GM12878 (cell line): ENCODE measurements around the gene HERPUD1. TPM values are rescaled to one million over a fixed set of nuclear protein-coding genes. Genes with fewer than 3 reads are reported as not detected.

Experiments used
- ATAC-seq: fragments of 200-7000 bp; cut with Tn5 transposase; 3 replicates; pipeline ENCODE4 v1.9.1; 2020; ENCODE audit warnings: mild to moderate bottlenecking, moderate library complexity
- BruUV-seq: library from RNA; stranded (reverse); fragments of 400-500 nt; replicated peaks from 2 replicates; lab custom pipeline; 2021; lab: Mats Ljungman, UMichigan
- CTCF ChIA-PET: fragments of 300-600 bp; sonication (Branson Sonifier 250); formaldehyde crosslinking; extraction: SDS; loops from one replicate; lab custom pipeline; 2021; ENCODE audit warnings: inconsistent platforms; lab: Yijun Ruan, JAX
- POLR2A ChIA-PET: fragments of 350-600 bp; formaldehyde crosslinking; extraction: SDS; loops from one replicate; lab custom pipeline; 2021; ENCODE audit warnings: inconsistent platforms; lab: Charles Lee
- RAD21 ChIA-PET: fragments of 300-600 bp; sonication (Branson Sonifier 250); formaldehyde crosslinking; loops from one replicate; lab custom pipeline; 2023; ENCODE audit warnings: antibody characterized with exemption; ENCODE audit not compliant: unreplicated experiment; lab: Charles Lee
- SMC1A ChIA-PET: fragments of 300-600 bp; sonication (Branson Sonifier 250); formaldehyde crosslinking; loops from one replicate; lab custom pipeline; 2023; ENCODE audit not compliant: unreplicated experiment, uncharacterized antibody; lab: Charles Lee
- DNase-seq: peaks from one replicate; pipeline ENCODE4 v3.0.0-alpha.2; 2011; ENCODE audit warnings: low read depth, low spot score
- FAIRE-seq: peaks from 3 replicates; lab custom pipeline; 2011; peaks lifted over from hg19 to GRCh38; lab: Jason Lieb, UNC
- H2AFZ ChIP-seq: 2 replicates; pipeline ENCODE4 v1.6.0; 2011; ENCODE audit warnings: low read depth, low read length, control low read depth; ENCODE audit not compliant: control insufficient read depth
- H3K27ac ChIP-seq: 2 replicates; pipeline ENCODE4 v1.5.1; 2011; ENCODE audit warnings: control low read depth; ENCODE audit not compliant: control insufficient read depth, insufficient read depth
- H3K27me3 ChIP-seq, 2 experiments: replicated peaks in 1 of 2; 2 replicates each; pipeline versions ENCODE4 v1.6.0 to v1.6.1; 2011; ENCODE audit warnings: low read length in 1 of 2; ENCODE audit not compliant: control insufficient read depth in 2 of 2, insufficient read depth in 2 of 2
- H3K36me3 ChIP-seq, 2 experiments: 2 replicates each; pipeline ENCODE4 v1.5.1; 2011; ENCODE audit warnings: low read length in 1 of 2; ENCODE audit not compliant: control insufficient read depth in 2 of 2, insufficient read depth in 2 of 2
- H3K4me1 ChIP-seq: 2 replicates; pipeline ENCODE4 v1.6.1; 2011; ENCODE audit warnings: mild to moderate bottlenecking, low read length, moderate library complexity, mixed read lengths; ENCODE audit not compliant: control insufficient read depth, insufficient read depth
- H3K4me2 ChIP-seq: 2 replicates; pipeline ENCODE4 v1.6.0; 2011; ENCODE audit warnings: control low read depth; ENCODE audit not compliant: control insufficient read depth, insufficient read depth
- H3K4me3 ChIP-seq: fragments of 200-600 bp; sonication (generic); 2 replicates; pipeline ENCODE4 v1.5.1; 2016
- H3K79me2 ChIP-seq: 2 replicates; pipeline ENCODE4 v1.6.0; 2011; ENCODE audit warnings: low read length; ENCODE audit not compliant: control insufficient read depth, insufficient read depth
- H3K9ac ChIP-seq: 2 replicates; pipeline ENCODE4 v1.8.0; 2011; ENCODE audit warnings: low read length, control low read depth, mixed read lengths; ENCODE audit not compliant: control insufficient read depth, insufficient read depth
- H3K9me3 ChIP-seq: replicated peaks from 3 replicates; pipeline ENCODE4 v1.5.1; 2011; ENCODE audit warnings: mild to moderate bottlenecking, low read length; ENCODE audit not compliant: control insufficient read depth, insufficient read depth
- H4K20me1 ChIP-seq: 2 replicates; pipeline ENCODE4 v1.6.0; 2011; ENCODE audit not compliant: control insufficient read depth, insufficient read depth
- CTCF ChIP-seq, 3 experiments: IDR thresholded peaks in 2 of 3; conservative IDR thresholded peaks in 1 of 3; 2 replicates each; pipeline ENCODE4 v1.5.1; 2011; ENCODE audit warnings: low read depth in 3 of 3, low read length in 3 of 3, mild to moderate bottlenecking in 3 of 3, control low read depth in 2 of 3, moderate library complexity in 2 of 3, inconsistent platforms in 1 of 3, mixed read lengths in 1 of 3; ENCODE audit not compliant: control insufficient read depth in 2 of 3, insufficient read depth in 1 of 3; ENCODE audit errors: extremely low read depth in 1 of 3
- FOXK2 ChIP-seq: fragments of 450-650 bp; IDR thresholded peaks from 2 replicates; pipeline ENCODE4 v1.6.1; 2017; ENCODE audit warnings: mild to moderate bottlenecking, moderate library complexity
- HSF1 ChIP-seq: fragments of 150-350 bp; IDR thresholded peaks from 2 replicates; pipeline ENCODE4 v1.6.1; 2014; ENCODE audit warnings: mild to moderate bottlenecking, low read depth, low read length
- IRF4 ChIP-seq: IDR thresholded peaks from 2 replicates; pipeline ENCODE4 v1.6.1; 2011; ENCODE audit warnings: low read depth, low read length
- LARP7 ChIP-seq: fragments of 450-650 bp; IDR thresholded peaks from 2 replicates; pipeline ENCODE4 v1.6.1; 2017; ENCODE audit warnings: mild to moderate bottlenecking
- MXI1 ChIP-seq: fragments of 150-350 bp; IDR thresholded peaks from 2 replicates; pipeline ENCODE4 v1.6.1; 2011; ENCODE audit warnings: low read depth, mild to moderate bottlenecking, inconsistent platforms, low read length, improper control_type of control experiment
- NKRF ChIP-seq: fragments of 450-650 bp; conservative IDR thresholded peaks from 2 replicates; pipeline ENCODE4 v1.6.1; 2017; ENCODE audit warnings: mild to moderate bottlenecking, moderate library complexity
- NRF1 ChIP-seq: conservative IDR thresholded peaks from 2 replicates; pipeline ENCODE4 v1.6.1; 2011; ENCODE audit warnings: mild to moderate bottlenecking, low read depth, low read length, improper control_type of control experiment
- REST ChIP-seq: IDR thresholded peaks from 2 replicates; pipeline ENCODE4 v1.6.1; 2012; ENCODE audit warnings: mild to moderate bottlenecking, low read depth, low read length
- RFX5 ChIP-seq: IDR thresholded peaks from 2 replicates; pipeline ENCODE4 v1.6.1; 2011; ENCODE audit warnings: low read depth, low read length, improper control_type of control experiment
- STAT1 ChIP-seq: fragments of 450-650 bp; conservative IDR thresholded peaks from 2 replicates; pipeline ENCODE4 v1.6.1; 2014; ENCODE audit warnings: antibody characterized with exemption, mild to moderate bottlenecking
- WRNIP1 ChIP-seq: IDR thresholded peaks from 2 replicates; pipeline ENCODE4 v1.6.1; 2011; ENCODE audit warnings: low read depth, low read length, improper control_type of control experiment, borderline replicate concordance
- WGBS: methylation state at CpG from one replicate; pipeline ENCODE4 v1.1.6; 2016; ENCODE audit warnings: low lambda C conversion rate; ENCODE audit not compliant: insufficient replicate concordance, insufficient coverage; ENCODE audit errors: missing lambda C conversion rate; 5-methylcytosine and 5-hydroxymethylcytosine counted together
- in situ Hi-C: fragments of 300-500 bp; cut with MboI; formaldehyde crosslinking; loops from 9 replicates; pipeline ENCODE4 v1.14.3; 2018; ENCODE audit warnings: mixed read lengths
- intact Hi-C: fragments of 100-400 bp; cut with micrococcal nuclease; formaldehyde crosslinking; loops from one replicate; pipeline ENCODE4 v1.14.2; 2022; ENCODE audit not compliant: unreplicated experiment
- polyA plus RNA-seq, 11 experiments: library from polyadenylated mRNA; depleted of rRNA in 4 of 11; unstranded in 6 of 11; stranded (reverse) in 5 of 11; fragments of >200 nt; fragmentation: Nextera tagmentation in 4 of 11; fragmentation: Illumina TruSeq in 1 of 11; extraction: Ambion mirVana in 4 of 11; extraction: Trizol in 1 of 11; gene quantifications; 1 replicate in 1 of 11; 2 replicates in 10 of 11; pipeline versions ENCODE4 v1.2.1 to v1.2.3, GENCODE V29; 2011 to 2016; ENCODE audit warnings: inconsistent platforms in 2 of 11, missing spikeins in 2 of 11, low read depth in 1 of 11
- total RNA-seq, 4 experiments: library from RNA; depleted of rRNA in 3 of 4; stranded (reverse); fragments of >200 nt in 3 of 4; fragmentation: Illumina TruSeq in 1 of 4; extraction: Trizol in 1 of 4; gene quantifications; 2 replicates each; pipeline versions ENCODE4 v1.2.1 to v1.2.3, GENCODE V29; 2013 to 2021

Gene HERPUD1
- total and polyA plus RNA-seq, 10 of the 15 experiments (the other 5 are each of a cell fraction or from before 2014, with no cell fraction given) = 32.6 to 212 (median 122) TPM

- H3K27me3 ChIP-seq = no peaks in the 10 kb centered on the region
- H3K79me2 ChIP-seq = peaks cover 35% of the 10 kb centered on the region
- H3K36me3 ChIP-seq = peaks cover 12 to 44% of the 10 kb centered on the region in 2 experiments
- H3K27ac ChIP-seq = peak overlapping the region; percentile 5
- FAIRE-seq (no peak), ATAC-seq (peak; percentile 45), DNase-seq (no peak)
- no TSS peak for BruUV-seq
- POLR2A ChIA-PET = interaction anchor here (1.0 to 21.1 kb wide), 6 partner anchors 9 to 44 kb away, joined by 3 to 306 read pairs (median 13); no protein-coding TSS in a partner anchor
- no peaks in the 10 kb centered on the region for H3K9me3 ChIP-seq
- whole genome bisulfite sequencing = 1% methylated on average over 8 of the region's 8 CpGs
- peaks cover 58% of the 10 kb centered on the region for H3K4me1 ChIP-seq
- CTCF ChIA-PET = interaction anchor here (0.6 to 1.6 kb wide), 10 partner anchors 9 to 146 kb away, joined by 3 to 7 read pairs (median 4); partner anchors contain the start of gene NLRC5
- peak overlapping the region; percentile 28 for H3K4me2 ChIP-seq
- H2AFZ ChIP-seq = no peak overlapping the region
- H3K9ac ChIP-seq = 0 out of 2 replicates have a peak overlapping the region, but pooled peaks have one; percentile 10
- intact Hi-C loops = loop anchor here (2.0 kb wide), 1 partner anchor 68 kb away; no protein-coding TSS in a partner anchor
- in situ Hi-C loops = no loop called here
- SMC1A ChIA-PET = interaction anchor here (0.9 to 4.6 kb wide), 8 partner anchors 11 to 79 kb away, joined by 3 to 40 read pairs (median 5); no protein-coding TSS in a partner anchor
- H3K4me3 ChIP-seq = peak overlapping the region; percentile 24
- RAD21 ChIA-PET = interaction anchor here (0.5 to 2.2 kb wide), 13 partner anchors 8 to 107 kb away, joined by 3 to 10 read pairs (median 3); no protein-coding TSS in a partner anchor
- no peaks in the 10 kb centered on the region; the same call in 1 of the 2 replicates for H4K20me1 ChIP-seq
- TF ChIP-seq LARP7 (no peak), FOXK2 (peak; percentile 51; the same call in 1 of the 2 replicates), IRF4 (no peak; the same call in none of the 2 replicates), STAT1 (no peak), MXI1 (no peak), NRF1 (no peak), WRNIP1 (0 out of 2 replicates have a peak, but pooled peaks have one; percentile 34), REST (no peak), NKRF (no peak; the same call in 1 of the 2 replicates), RFX5 (no peak), CTCF (IDR thresholded peaks at IDR 0.05 in 2 of 3, conservative IDR thresholded peaks at IDR 0.05 in 1 of 3; ENCODE audit: control insufficient read depth in 2 of 3, extremely low read depth in 1 of 3, insufficient read depth in 1 of 3, low read depth in 3 of 3, low read length in 3 of 3) (no peak), HSF1 (no peak)
Observed at GRCh38 chr16:56938664-56939513, 6.9 kb downstream of the HERPUD1 start.
